HG03432 (cell line): Measurements from ENCODE around the gene HMG20A.

Source experiments
- ATAC-seq: cut with Tn5 transposase; IDR thresholded peaks from one replicate; pipeline ENCODE4 v1.9.1; 2021; ENCODE audit warnings: mild to moderate bottlenecking, moderate library complexity; ENCODE audit not compliant: unreplicated experiment

The HMG20A gene

DNA sequence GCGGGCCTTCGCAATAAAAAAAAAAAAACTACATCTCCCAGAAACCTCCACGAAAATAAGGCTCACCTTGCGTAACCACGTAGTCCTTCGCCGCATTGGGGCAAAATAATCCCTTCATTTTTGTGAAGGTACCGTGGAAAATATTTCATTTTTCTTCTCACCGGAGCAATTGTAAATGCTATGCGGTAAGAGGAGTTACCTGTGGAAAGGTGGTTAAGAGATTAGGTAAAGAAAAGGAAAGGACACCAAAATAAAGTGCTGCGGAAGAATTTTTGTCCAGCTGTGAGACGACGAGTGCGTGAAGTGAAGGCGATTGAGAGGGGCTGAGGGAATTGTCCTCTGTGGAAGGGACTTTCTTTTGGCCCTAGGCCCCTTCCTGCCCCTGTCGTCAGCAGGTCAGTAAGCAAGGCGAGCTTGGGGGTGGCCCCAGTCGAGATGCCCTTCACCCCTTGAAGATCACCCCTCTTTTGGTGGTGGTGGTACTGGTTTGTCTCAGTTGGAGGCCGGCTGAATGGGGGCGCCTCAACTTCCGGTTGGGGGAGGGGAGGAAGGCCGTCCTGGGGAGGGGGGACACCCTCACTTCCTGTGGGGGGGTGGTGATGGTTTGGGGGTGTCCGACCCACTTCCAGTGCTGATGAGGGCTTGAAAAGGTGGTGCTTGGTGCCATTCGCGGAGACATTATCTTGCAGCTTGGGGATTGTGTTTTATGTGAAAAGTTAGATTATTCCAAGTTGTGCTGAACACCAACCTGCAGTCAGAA, at the start of gene HMG20A:
HMG20A (plus strand) TSS at position 279 of the 760 bp plus-strand sequence. CDS start 37,520 bp downstream, outside the sequence.
- ATAC-seq: peak; percentile 47

GRCh38 chr15:77371850-77372563, 48.7 kb upstream of the HMG20A start:
- no peak for ATAC-seq

GRCh38 chr15:77373441-77373840, 47.2 kb upstream of the HMG20A start:
- no peak for ATAC-seq

DNA sequence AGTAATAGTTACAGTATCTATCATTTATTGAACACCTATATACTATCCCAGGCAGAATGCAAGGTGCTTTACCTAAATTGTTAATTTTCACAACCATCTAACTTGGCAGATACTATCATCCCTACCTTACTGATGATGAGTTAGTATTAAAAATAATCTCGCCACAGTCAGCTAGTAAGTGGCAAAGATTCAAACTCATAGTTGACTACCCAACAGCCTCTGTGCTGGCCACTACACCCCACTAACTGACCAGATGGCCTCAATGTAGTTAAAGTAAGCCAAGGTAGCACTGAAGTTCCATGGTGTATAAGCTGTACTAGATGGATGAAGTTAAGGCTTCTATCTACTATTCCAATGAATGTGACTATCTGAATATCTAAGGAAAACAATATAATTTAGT, 45.6 kb upstream of the HMG20A start:
- no peak for ATAC-seq

GRCh38 chr15:77376770-77377169, 43.9 kb upstream of the HMG20A start:
- ATAC-seq: no peak

DNA sequence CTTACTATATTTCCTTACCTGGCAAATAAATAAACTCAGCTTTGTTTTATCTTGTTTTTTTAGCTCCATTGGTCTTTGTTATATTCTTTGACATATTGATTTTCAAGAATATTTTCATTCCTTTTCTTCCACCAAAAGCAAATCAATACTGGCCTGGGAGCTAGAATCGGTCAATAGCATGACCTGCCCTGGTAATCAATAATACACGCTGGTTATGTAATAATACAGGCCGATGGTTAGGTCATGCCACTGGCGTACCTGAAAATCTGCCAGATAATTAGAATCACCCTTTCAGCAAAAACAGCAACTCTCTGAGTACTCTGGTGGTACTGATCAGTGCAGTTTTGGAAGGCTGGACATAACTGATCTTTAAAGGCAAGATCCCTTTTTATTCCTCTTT, 40.7 kb upstream of the HMG20A start:
- ATAC-seq: no peak

GRCh38 chr15:77384086-77384485, 36.6 kb upstream of the HMG20A start:
- ATAC-seq: no peak

- ATAC-seq: no peak
These were observed 35.9 kb upstream of the HMG20A start for GRCh38 chr15:77384589-77385359.

GRCh38 chr15:77386626-77387025, 34.1 kb upstream of the HMG20A start:
- ATAC-seq: no peak

- no peak for ATAC-seq
These were observed 33.2 kb upstream of the HMG20A start for GRCh38 chr15:77387365-77388105.

GRCh38 chr15:77391372-77391951, 29.2 kb upstream of the HMG20A start:
- no peak for ATAC-seq

- ATAC-seq: no peak
These were observed 27.8 kb upstream of the HMG20A start for GRCh38 chr15:77392762-77393470.

DNA sequence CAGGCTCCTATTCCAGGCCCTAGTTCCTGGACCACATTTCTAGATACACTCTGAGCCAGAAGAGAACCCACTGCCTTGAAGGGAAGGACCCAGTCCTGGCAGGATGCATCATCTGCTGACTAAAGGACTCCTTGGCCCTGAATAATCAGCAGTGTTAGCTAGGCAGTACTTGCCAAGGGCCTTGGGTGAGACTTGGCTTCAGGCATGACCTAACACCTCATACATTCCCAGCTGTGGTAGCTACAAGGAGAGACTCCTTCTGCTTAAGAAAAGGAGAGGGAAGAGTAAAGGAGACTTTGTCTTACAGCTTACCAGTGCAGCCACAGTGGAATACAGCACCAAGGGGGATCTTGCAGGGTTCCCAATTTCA, 27.2 kb upstream of the HMG20A start:
- ATAC-seq: no peak

- no peak for ATAC-seq
These were observed 25.5 kb upstream of the HMG20A start for GRCh38 chr15:77395013-77395774.

GRCh38 chr15:77396692-77397091, 24.0 kb upstream of the HMG20A start:
- ATAC-seq: no peak

- ATAC-seq: no peak
These were observed 21.8 kb upstream of the HMG20A start for GRCh38 chr15:77398927-77399326.

- no peak for ATAC-seq
These were observed 20.4 kb upstream of the HMG20A start for GRCh38 chr15:77400258-77400657.

DNA sequence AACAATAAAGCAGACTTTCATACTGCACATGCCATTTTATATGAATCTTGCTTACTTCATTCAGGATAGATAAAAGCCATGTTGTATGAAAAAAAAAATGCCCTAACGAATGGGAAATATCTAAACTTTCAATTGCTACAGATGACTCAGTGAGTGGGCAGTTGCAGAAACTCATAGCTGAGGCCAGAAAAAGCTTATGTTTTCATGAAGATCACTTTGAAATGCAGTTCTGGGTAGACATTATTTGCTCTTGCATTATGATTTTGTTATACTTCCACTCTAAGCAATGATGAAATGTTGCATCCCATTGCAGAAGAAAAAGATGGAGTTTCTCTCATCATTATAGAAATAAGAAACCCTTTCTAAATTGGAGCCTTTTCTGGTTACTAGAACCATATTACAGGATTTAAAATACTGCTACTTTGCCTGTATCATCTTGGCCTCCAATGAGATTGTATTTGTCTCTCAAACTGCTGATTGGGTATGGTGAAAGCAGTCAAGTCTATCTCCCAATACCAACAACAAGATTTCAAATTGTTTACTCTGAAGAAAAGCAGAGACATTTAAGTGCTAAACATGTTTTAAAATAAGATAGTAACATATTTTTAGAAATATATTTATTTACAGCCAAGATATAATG, 17.8 kb upstream of the HMG20A start:
- no peak for ATAC-seq
